ENCODE results near the gene TAT.

TAT gene

DNA sequence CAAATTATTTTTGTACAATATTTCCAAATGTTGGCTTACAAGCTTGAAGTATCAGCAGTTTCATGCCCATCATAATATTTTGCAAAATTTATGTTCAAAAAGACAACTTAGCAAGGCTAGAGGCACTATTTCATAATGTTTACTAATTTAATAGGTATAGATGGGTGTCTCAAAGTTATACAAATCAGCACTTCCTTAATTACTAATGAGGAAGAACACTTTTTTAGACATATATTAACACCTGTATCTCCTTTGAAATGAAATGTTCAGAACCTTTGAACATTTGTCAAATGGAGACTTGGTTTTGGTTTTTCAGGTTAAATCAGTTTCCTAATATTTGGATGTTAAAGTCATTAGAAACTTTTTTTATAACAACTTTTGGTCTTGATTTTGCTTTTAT, 2.2 kb downstream of the TAT start:
- in situ Hi-C loops (cut with HindIII; ENCODE audit: low sequenced_read_pairs): no loop called here
- DNase-seq (ENCODE audit: low read depth, low spot score): no peak
- H3K4me3 ChIP-seq (ENCODE audit: low read depth, low read length): no peak overlapping the region
- TF ChIP-seq, protein P1, sequence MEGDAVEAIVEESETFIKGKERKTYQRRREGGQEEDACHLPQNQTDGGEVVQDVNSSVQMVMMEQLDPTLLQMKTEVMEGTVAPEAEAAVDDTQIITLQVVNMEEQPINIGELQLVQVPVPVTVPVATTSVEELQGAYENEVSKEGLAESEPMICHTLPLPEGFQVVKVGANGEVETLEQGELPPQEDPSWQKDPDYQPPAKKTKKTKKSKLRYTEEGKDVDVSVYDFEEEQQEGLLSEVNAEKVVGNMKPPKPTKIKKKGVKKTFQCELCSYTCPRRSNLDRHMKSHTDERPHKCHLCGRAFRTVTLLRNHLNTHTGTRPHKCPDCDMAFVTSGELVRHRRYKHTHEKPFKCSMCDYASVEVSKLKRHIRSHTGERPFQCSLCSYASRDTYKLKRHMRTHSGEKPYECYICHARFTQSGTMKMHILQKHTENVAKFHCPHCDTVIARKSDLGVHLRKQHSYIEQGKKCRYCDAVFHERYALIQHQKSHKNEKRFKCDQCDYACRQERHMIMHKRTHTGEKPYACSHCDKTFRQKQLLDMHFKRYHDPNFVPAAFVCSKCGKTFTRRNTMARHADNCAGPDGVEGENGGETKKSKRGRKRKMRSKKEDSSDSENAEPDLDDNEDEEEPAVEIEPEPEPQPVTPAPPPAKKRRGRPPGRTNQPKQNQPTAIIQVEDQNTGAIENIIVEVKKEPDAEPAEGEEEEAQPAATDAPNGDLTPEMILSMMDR (IDR thresholded peaks at IDR 0.05; ENCODE audit: low read depth, low read length): no peak

DNA sequence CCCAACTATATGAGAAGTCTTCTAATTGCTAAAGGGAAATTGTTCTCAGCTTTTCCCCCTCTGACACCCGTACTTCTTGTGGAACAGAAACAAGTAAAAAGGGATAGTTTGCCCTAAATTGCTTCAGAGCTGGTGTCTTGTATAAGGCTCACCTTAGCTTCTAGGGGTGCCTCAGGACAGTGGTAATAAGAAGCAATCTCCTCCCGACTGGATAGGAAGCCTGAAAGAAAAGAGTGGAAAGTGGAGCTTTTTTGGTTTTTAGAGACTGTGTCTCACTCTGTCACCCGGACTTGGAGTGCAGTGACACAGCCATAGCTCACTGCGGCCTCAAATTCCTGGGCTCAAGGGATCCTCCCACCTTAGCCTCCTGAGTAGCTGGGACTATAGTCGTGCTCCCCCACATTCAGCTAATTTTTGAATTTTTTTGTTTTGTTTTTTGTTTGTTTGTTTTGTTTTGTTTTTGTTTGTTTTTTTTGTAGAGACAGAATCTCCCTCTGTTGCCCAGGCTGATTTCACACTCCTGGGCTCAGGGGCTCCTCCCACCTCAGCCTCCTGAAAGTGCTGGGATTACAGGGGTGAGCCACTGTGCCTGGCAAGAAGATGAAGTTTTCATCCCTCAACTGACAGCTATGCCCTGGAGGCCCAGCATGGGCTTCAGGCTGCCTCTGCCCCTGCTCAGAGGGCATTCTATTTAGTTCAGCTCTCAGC, 3.4 kb downstream of the TAT start:
- DNase-seq (ENCODE audit: low read depth, low spot score): no peak
- TF ChIP-seq, protein P1 (IDR thresholded peaks at IDR 0.05; ENCODE audit: low read depth, low read length): no peak
- in situ Hi-C loops (cut with HindIII; ENCODE audit: low sequenced_read_pairs): no loop called here
- no peak overlapping the region for H3K4me3 ChIP-seq (ENCODE audit: low read depth, low read length)

DNA sequence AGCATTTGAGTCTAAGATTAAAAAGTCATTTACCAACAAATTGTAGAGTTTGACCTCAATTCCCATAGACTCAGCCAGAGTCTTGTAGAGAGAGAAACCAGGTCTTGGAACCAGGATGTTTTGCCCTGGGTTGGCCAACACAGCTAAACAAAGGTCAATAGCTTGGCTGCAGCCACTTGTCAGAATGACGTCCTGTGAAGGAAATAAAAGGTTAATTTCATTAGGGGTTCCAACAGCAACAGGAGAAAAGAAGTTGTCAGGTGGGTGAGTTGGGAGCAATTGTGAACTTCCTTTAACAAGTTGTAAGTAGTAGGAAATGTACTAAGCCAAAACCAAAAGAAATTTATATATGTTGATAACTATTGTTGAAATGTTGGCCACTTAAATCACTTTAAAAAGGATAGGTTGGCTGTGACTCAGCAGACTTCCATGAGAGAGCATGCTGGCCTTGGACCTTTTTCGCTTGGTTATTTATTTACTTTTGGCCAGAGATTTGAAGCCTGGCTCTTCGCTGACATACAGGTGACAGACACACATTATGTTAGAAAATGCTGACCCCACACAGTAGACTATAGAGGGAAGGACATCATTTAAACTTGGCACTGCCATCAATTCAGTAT, 4.3 kb downstream of the TAT start:
- no peak for DNase-seq (ENCODE audit: low read depth, low spot score)
- TF ChIP-seq, protein P1 (IDR thresholded peaks at IDR 0.05; ENCODE audit: low read depth, low read length): no peak
- in situ Hi-C loops (cut with HindIII; ENCODE audit: low sequenced_read_pairs): no loop called here
- H3K4me3 ChIP-seq (ENCODE audit: low read depth, low read length): no peak overlapping the region

DNA sequence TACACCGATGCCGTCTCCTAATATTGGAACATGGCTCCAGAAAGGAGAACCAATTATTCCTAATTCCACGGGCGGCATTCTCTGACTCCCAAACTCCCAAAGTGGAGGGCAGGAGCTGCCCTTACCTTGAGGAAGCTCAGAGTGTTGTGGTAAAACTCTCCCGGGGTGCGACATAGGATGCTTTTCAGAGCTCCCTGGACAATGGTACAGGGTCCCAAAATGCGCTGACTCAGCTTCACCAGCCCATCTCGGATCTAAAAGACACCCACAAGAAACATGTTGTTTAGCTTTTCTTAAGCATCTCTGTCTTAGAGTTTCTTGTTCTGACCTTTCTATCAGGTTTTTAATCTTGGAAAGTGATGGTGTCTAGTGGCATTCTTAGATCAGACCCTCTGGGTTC, 6.7 kb downstream of the TAT start:
- DNase-seq (ENCODE audit: low read depth, low spot score): no peak

DNA sequence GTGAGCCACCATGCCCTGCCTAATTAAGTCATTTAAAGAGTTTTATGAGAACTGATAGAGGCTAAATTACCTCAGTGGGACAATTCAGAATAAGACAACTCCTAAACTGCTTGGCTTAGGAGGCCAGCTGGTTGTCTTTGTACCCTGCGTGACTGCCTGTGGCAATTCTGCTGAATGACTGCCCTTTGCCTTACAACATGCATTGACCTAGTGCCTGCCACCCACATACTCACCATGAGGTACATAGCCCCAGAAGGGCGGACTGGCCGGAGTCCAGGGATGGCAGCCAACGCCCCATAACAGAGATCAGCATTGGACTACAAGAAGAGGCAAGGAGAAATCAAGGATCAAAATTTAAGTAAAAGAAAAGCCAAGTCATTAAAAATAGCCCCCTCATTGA, 7.3 kb downstream of the TAT start:
- in situ Hi-C loops (cut with HindIII; ENCODE audit: low sequenced_read_pairs): no loop called here
- DNase-seq (ENCODE audit: low read depth, low spot score): no peak
- no peak overlapping the region for H3K4me3 ChIP-seq (ENCODE audit: low read depth, low read length)
- TF ChIP-seq, protein P1 (IDR thresholded peaks at IDR 0.05; ENCODE audit: low read depth, low read length): no peak

More for the DNA sequence above, 6.7 kb downstream of the TAT start:
- in situ Hi-C loops (cut with HindIII; ENCODE audit: low sequenced_read_pairs): no loop called here
- H3K4me3 ChIP-seq (ENCODE audit: low read depth, low read length): no peak overlapping the region
- TF ChIP-seq, protein P1 (IDR thresholded peaks at IDR 0.05; ENCODE audit: low read depth, low read length): no peak

DNA sequence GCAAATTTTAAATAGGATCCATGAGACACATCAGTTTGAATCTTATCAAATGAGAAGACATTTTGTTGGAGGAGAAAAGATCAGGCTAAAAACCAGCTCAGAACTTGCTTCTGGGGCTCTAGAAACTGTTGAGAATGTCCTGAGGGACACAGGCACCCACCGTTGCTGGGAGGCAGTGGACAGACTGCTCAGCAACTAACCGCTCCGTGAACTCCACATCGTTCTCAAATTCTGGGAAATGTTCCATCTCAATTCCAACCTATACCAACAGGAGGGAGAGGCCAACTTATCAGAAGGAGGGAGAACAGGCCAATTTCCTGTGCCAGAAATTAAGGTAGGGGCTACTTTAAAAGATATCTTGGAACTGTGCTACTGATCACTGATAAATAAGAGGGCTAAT, 8.3 kb downstream of the TAT start:
- in situ Hi-C loops (cut with HindIII; ENCODE audit: low sequenced_read_pairs): no loop called here
- DNase-seq (ENCODE audit: low read depth, low spot score): peak; percentile 3
- H3K4me3 ChIP-seq (ENCODE audit: low read depth, low read length): no peak overlapping the region
- TF ChIP-seq, protein P1 (IDR thresholded peaks at IDR 0.05; ENCODE audit: low read depth, low read length): no peak

Measured in astrocyte of the spinal cord (primary cell).